Fibroblast of villous mesenchyme (primary cell): Measurements from ENCODE around the gene NTRK3. TPM values are rescaled to one million over a fixed set of nuclear protein-coding genes. Genes with fewer than 3 reads are reported as not detected.

ENCODE experiments used
- DNase-seq: peaks from one replicate; pipeline ENCODE4 v3.0.0-alpha.2; 2010; ENCODE audit warnings: low read depth
- H3K4me3 ChIP-seq: 2 replicates; pipeline ENCODE4 v1.5.1; 2011; ENCODE audit warnings: low read depth, mild to moderate bottlenecking, low read length
- total RNA-seq: library from RNA; depleted of rRNA; stranded (reverse); fragments of >200 nt; gene quantifications from 2 replicates; pipeline ENCODE4 v1.2.3, GENCODE V29; 2012
- TF ChIP-seq, protein P1 (sequence below): IDR thresholded peaks from 2 replicates; pipeline ENCODE4 v1.5.1; 2012; ENCODE audit warnings: low read depth, mild to moderate bottlenecking, low read length; ENCODE audit not compliant: insufficient read depth

NTRK3 gene
- total RNA-seq, 1 donor: not detected

DNA sequence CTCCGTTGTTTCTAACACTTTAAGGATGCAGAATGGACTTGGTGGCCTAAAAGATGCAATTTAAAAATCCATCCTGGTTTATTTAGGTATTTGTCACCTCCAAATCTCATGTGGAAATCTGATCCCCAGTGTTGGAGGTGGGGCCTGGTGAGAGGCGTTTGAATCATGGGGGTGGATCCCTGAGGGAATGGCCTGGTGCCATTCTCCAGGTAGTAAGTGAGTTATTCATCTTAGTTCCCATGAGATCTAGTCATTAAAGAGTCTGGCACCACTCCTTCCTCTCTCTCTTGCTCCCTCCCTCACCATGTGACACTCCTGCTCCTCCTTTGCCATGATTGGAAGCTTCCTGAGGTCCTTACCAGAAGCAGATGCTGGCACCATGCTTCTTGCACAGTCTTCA is 339.1 kb downstream of the NTRK3 start:
- no peak overlapping the region for H3K4me3 ChIP-seq
- no peak for DNase-seq
- TF ChIP-seq, protein P1, sequence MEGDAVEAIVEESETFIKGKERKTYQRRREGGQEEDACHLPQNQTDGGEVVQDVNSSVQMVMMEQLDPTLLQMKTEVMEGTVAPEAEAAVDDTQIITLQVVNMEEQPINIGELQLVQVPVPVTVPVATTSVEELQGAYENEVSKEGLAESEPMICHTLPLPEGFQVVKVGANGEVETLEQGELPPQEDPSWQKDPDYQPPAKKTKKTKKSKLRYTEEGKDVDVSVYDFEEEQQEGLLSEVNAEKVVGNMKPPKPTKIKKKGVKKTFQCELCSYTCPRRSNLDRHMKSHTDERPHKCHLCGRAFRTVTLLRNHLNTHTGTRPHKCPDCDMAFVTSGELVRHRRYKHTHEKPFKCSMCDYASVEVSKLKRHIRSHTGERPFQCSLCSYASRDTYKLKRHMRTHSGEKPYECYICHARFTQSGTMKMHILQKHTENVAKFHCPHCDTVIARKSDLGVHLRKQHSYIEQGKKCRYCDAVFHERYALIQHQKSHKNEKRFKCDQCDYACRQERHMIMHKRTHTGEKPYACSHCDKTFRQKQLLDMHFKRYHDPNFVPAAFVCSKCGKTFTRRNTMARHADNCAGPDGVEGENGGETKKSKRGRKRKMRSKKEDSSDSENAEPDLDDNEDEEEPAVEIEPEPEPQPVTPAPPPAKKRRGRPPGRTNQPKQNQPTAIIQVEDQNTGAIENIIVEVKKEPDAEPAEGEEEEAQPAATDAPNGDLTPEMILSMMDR: no peak

DNA sequence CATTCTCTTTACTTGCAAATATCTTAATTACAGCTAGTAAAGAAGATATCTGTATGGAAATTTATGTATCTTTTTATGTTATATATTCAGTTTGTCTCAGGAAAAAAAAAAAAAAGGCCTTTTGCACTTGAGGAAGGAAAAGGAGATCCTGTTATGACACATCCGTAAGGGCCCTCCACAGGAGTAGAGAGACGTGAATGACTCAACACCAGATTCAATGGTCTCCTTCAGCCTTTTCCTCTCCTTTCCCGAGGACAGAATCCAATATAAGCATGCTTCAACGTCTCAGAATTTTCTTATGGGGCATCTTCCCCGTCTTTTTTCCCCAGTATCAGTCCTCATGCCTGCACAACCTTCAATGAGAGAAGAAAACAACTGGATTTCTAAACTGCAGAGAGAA is 340.3 kb downstream of the NTRK3 start:
- TF ChIP-seq, protein P1: no peak
- no peak overlapping the region for H3K4me3 ChIP-seq
- no peak for DNase-seq

GRCh38 chr15:87910301-87910700 is 346.2 kb downstream of the NTRK3 start:
- no peak for DNase-seq
- H3K4me3 ChIP-seq: no peak overlapping the region
- TF ChIP-seq, protein P1: no peak

DNA sequence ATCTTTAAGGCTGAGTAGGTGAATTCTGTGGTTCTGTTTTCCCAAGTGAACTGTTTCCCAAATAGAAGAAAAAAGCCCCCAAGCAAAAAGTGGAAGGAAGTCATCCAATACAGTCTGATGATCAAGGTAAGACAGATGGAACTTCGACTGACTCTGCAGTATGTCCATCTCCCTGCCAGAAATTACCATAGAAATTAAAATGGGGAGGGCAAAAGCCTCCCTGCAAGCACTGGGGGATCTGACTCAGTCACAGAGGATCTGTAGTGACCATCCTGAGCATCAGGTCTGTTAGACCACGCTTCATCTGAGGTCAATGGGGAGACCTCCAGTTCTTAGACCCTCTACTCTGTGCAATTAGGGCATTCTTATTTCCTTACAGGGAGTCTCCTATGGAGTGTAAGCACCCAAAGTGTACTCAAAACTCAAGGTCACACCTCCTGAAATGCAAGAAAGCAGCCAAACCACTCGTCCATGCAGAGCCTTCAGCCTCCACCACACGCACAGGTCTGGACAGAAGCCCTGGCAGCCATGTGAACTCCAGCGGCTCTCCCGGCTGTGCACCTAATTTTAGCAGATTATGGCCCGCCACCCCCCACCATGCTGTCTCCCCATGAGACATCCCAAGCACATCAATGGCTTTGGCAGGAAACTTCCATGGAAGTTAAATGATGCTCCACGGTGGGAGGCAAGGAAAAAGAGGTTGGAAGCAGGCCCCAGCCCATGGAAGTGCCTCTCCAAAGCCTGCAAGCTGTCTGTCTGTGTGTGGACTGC is 348.7 kb downstream of the NTRK3 start:
- TF ChIP-seq, protein P1: no peak
- no peak for DNase-seq
- no peak overlapping the region for H3K4me3 ChIP-seq

DNA sequence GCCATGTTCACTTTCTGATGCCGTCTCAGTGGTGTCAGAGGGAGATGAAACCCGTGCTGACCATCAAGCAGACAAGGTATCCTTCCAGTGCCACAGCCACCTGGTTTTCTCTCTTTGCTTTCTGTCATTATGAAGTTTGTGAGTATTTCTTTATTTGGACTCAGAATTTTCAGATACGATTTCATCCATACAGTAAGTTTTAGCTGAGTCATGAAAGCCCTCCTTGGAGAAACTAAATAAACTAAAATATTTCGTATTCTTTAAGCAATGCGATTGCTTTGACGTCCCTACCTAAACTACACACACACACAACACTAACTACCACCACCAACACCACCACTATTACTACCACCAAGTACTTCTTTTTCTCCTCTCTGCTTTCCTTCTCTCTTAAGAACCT is 350.1 kb downstream of the NTRK3 start:
- H3K4me3 ChIP-seq: no peak overlapping the region
- DNase-seq: no peak
- TF ChIP-seq, protein P1: no peak

- no peak for DNase-seq
- TF ChIP-seq, protein P1: no peak
- no peak overlapping the region for H3K4me3 ChIP-seq
Measured at GRCh38 chr15:87902772-87903426, 353.6 kb downstream of the NTRK3 start.
